Activated naive CD4-positive, alpha-beta T cell treated with anti-CD3 and anti-CD28 coated beads for 36 hours (primary cell): Measurements from ENCODE around the gene TCF15. TPM values are rescaled to one million over a fixed set of nuclear protein-coding genes. Genes with fewer than 3 reads are reported as not detected.
"Not testable (repeated sequence)": the region's sequence is repeated elsewhere in the genome, so short reads cannot be mapped to it uniquely, and the experiment has no call there.

Experiments
- CTCF ChIA-PET: fragments of 350-600 bp; sonication (Branson Sonifier 250); formaldehyde crosslinking; loops from one replicate; lab custom pipeline; 2021; ENCODE audit warnings: antibody characterized with exemption; lab: Charles Lee
- DNase-seq: peaks from one replicate; pipeline ENCODE4 v3.0.0-alpha.2; 2020
- H3K27ac Mint-ChIP-seq: one replicate; pipeline ENCODE4 v1.8.0; 2021; ENCODE audit warnings: mild to moderate bottlenecking, mixed read lengths
- H3K27me3 Mint-ChIP-seq: one replicate; pipeline ENCODE4 v1.8.0; 2021; ENCODE audit warnings: low read depth, mixed read lengths
- H3K36me3 Mint-ChIP-seq: one replicate; pipeline ENCODE4 v1.8.0; 2021; ENCODE audit warnings: low read depth, mixed read lengths
- H3K4me1 Mint-ChIP-seq: one replicate; pipeline ENCODE4 v1.8.0; 2021; ENCODE audit warnings: low read depth, mixed read lengths
- H3K4me3 Mint-ChIP-seq: one replicate; pipeline ENCODE4 v1.8.0; 2021; ENCODE audit warnings: mild to moderate bottlenecking, moderate library complexity, mixed read lengths
- H3K9me3 Mint-ChIP-seq: one replicate; pipeline ENCODE4 v1.8.0; 2021; ENCODE audit warnings: mixed read lengths
- intact Hi-C: fragments of 100-400 bp; cut with micrococcal nuclease; formaldehyde crosslinking; loops from one replicate; pipeline ENCODE4 v1.15.1; 2023
- total RNA-seq, 2 experiments: library from RNA; stranded (reverse); gene quantifications; one replicate each; pipeline ENCODE4 v1.2.3, GENCODE V29; 2021

The TCF15 gene
- total RNA-seq, 2 experiments from 2014 or later = not detected

GRCh38 chr20:584971-585301 is 25.2 kb downstream of the TCF15 start:
- Mint-ChIP-seq H3K36me3 (no peaks in the 10 kb centered on the region), H3K27me3 (peaks cover 6% of the 10 kb centered on the region), H3K4me3 (no peak overlapping the region), H3K27ac (no peak overlapping the region), H3K4me1 (no peaks in the 10 kb centered on the region), H3K9me3 (no peaks in the 10 kb centered on the region)
- DNase-seq = no peak
- intact Hi-C loops = no loop called here
- CTCF ChIA-PET = no interaction called here

GRCh38 chr20:584161-584970 is 25.7 kb downstream of the TCF15 start:
- CTCF ChIA-PET = interaction anchor here (0.6 kb wide), 1 partner anchor 180 kb away, joined by 3 read pairs; no protein-coding TSS in a partner anchor
- intact Hi-C loops = no loop called here
- H3K4me3 Mint-ChIP-seq = no peak overlapping the region
- DNase-seq = peak; percentile 14
- H3K27ac Mint-ChIP-seq = no peak overlapping the region
- H3K27me3 Mint-ChIP-seq = peaks cover 6% of the 10 kb centered on the region
- no peaks in the 10 kb centered on the region for H3K4me1 Mint-ChIP-seq
- no peaks in the 10 kb centered on the region for H3K36me3 Mint-ChIP-seq
- no peaks in the 10 kb centered on the region for H3K9me3 Mint-ChIP-seq

GRCh38 chr20:582204-582603 is 27.9 kb downstream of the TCF15 start:
- no peak overlapping the region for H3K27ac Mint-ChIP-seq
- H3K27me3 Mint-ChIP-seq = peaks cover 6% of the 10 kb centered on the region
- H3K9me3 Mint-ChIP-seq = no peaks in the 10 kb centered on the region
- H3K4me3 Mint-ChIP-seq = no peak overlapping the region
- no peaks in the 10 kb centered on the region for H3K4me1 Mint-ChIP-seq
- H3K36me3 Mint-ChIP-seq = no peaks in the 10 kb centered on the region
- intact Hi-C loops = no loop called here
- CTCF ChIA-PET = no interaction called here
- DNase-seq = no peak

GRCh38 chr20:578940-579690 is 31.0 kb downstream of the TCF15 start:
- H3K27ac Mint-ChIP-seq, H3K36me3 Mint-ChIP-seq, H3K4me1 Mint-ChIP-seq, H3K4me3 Mint-ChIP-seq, H3K27me3 Mint-ChIP-seq, intact Hi-C loops, CTCF ChIA-PET, DNase-seq, H3K9me3 Mint-ChIP-seq: not testable (repeated sequence)

GRCh38 chr20:577167-577791 is 32.8 kb downstream of the TCF15 start:
- H3K27me3 Mint-ChIP-seq = peaks cover 20% of the 10 kb centered on the region
- no peaks in the 10 kb centered on the region for H3K4me1 Mint-ChIP-seq
- no peak overlapping the region for H3K27ac Mint-ChIP-seq
- DNase-seq = no peak
- no peak overlapping the region for H3K4me3 Mint-ChIP-seq
- H3K9me3 Mint-ChIP-seq = no peaks in the 10 kb centered on the region
- H3K36me3 Mint-ChIP-seq = no peaks in the 10 kb centered on the region
- intact Hi-C loops = no loop called here
- CTCF ChIA-PET = interaction anchor here (0.6 to 3.3 kb wide), 3 partner anchors 16 to 160 kb away, joined by 3 to 13 read pairs (median 4); no protein-coding TSS in a partner anchor

- CTCF ChIA-PET = interaction anchor here (3.3 kb wide), 1 partner anchor 14 kb away, joined by 13 read pairs; no protein-coding TSS in a partner anchor
- Mint-ChIP-seq H3K27ac (no peak overlapping the region), H3K36me3 (no peaks in the 10 kb centered on the region), H3K9me3 (no peaks in the 10 kb centered on the region), H3K4me3 (no peak overlapping the region), H3K4me1 (no peaks in the 10 kb centered on the region), H3K27me3 (peaks cover 24% of the 10 kb centered on the region)
- intact Hi-C loops = no loop called here
- DNase-seq = no peak
Observed at GRCh38 chr20:576156-576555, 34.0 kb downstream of the TCF15 start.

- Mint-ChIP-seq H3K4me3 (no peak overlapping the region), H3K9me3 (no peaks in the 10 kb centered on the region), H3K4me1 (no peaks in the 10 kb centered on the region), H3K36me3 (no peaks in the 10 kb centered on the region), H3K27me3 (peaks cover 24% of the 10 kb centered on the region), H3K27ac (no peak overlapping the region)
- CTCF ChIA-PET = interaction anchor here (3.3 kb wide), 1 partner anchor 14 kb away, joined by 13 read pairs; no protein-coding TSS in a partner anchor
- intact Hi-C loops = no loop called here
- no peak for DNase-seq
Observed at GRCh38 chr20:575230-575629, 34.9 kb downstream of the TCF15 start.

- H3K4me3 Mint-ChIP-seq = no peak overlapping the region
- no peaks in the 10 kb centered on the region for H3K9me3 Mint-ChIP-seq
- H3K27ac Mint-ChIP-seq = no peak overlapping the region
- H3K36me3 Mint-ChIP-seq = no peaks in the 10 kb centered on the region
- CTCF ChIA-PET = no interaction called here
- peaks cover 28% of the 10 kb centered on the region for H3K27me3 Mint-ChIP-seq
- intact Hi-C loops = no loop called here
- no peak for DNase-seq
- no peaks in the 10 kb centered on the region for H3K4me1 Mint-ChIP-seq
Observed at GRCh38 chr20:574297-574942, 35.7 kb downstream of the TCF15 start.

- CTCF ChIA-PET = interaction anchor here (0.9 to 2.5 kb wide), 3 partner anchors 12 to 305 kb away, joined by 3 to 10 read pairs (median 3); no protein-coding TSS in a partner anchor
- H3K36me3 Mint-ChIP-seq = no peaks in the 10 kb centered on the region
- no peaks in the 10 kb centered on the region for H3K9me3 Mint-ChIP-seq
- intact Hi-C loops = no loop called here
- peaks cover 31% of the 10 kb centered on the region for H3K27me3 Mint-ChIP-seq
- no peak overlapping the region for H3K4me3 Mint-ChIP-seq
- H3K4me1 Mint-ChIP-seq = peaks cover 2% of the 10 kb centered on the region
- no peak for DNase-seq
- no peak overlapping the region for H3K27ac Mint-ChIP-seq
Observed at GRCh38 chr20:573414-574296, 36.5 kb downstream of the TCF15 start.

- Mint-ChIP-seq H3K9me3 (no peaks in the 10 kb centered on the region), H3K4me1 (peaks cover 3% of the 10 kb centered on the region), H3K27ac (no peak overlapping the region), H3K27me3 (peaks cover 32% of the 10 kb centered on the region), H3K36me3 (no peaks in the 10 kb centered on the region), H3K4me3 (no peak overlapping the region)
- intact Hi-C loops = no loop called here
- no peak for DNase-seq
- CTCF ChIA-PET = interaction anchor here (0.9 to 2.5 kb wide), 3 partner anchors 11 to 306 kb away, joined by 3 to 10 read pairs (median 3); no protein-coding TSS in a partner anchor
Observed at GRCh38 chr20:572727-573126, 37.4 kb downstream of the TCF15 start.

GRCh38 chr20:571754-572441 is 38.2 kb downstream of the TCF15 start:
- intact Hi-C loops = no loop called here
- no peak for DNase-seq
- Mint-ChIP-seq H3K27ac (no peak overlapping the region), H3K36me3 (no peaks in the 10 kb centered on the region), H3K27me3 (peaks cover 38% of the 10 kb centered on the region), H3K4me3 (no peak overlapping the region), H3K9me3 (no peaks in the 10 kb centered on the region), H3K4me1 (peaks cover 3% of the 10 kb centered on the region)
- CTCF ChIA-PET = interaction anchor here (2.5 kb wide), 1 partner anchor 10 kb away, joined by 10 read pairs; no protein-coding TSS in a partner anchor
